DOHH2 (cell line): ENCODE data around the gene GATA5.

Experiments
- H3F3A ChIP-seq: fragments of 200-600 bp; sonication (generic), shearing (Covaris generic); 2 replicates; pipeline ENCODE4 v1.6.0; 2016; ENCODE audit warnings: antibody characterized with exemption, mild to moderate bottlenecking; ENCODE audit not compliant: control insufficient read depth, insufficient read depth
- H3K27ac ChIP-seq: fragments of 200-600 bp; sonication (generic); 2 replicates; pipeline ENCODE4 v1.5.1; 2014; ENCODE audit warnings: low read depth, mild to moderate bottlenecking, low read length, moderate library complexity
- H3K27me3 ChIP-seq: fragments of 200-600 bp; sonication (generic); 2 replicates; pipeline ENCODE4 v1.6.1; 2014; ENCODE audit warnings: mild to moderate bottlenecking, low read length, mixed read lengths; ENCODE audit not compliant: control insufficient read depth
- H3K36me3 ChIP-seq: fragments of 200-600 bp; sonication (generic); 2 replicates; pipeline ENCODE4 v1.6.1; 2014; ENCODE audit warnings: mild to moderate bottlenecking, low read length, moderate library complexity, mixed read lengths; ENCODE audit not compliant: control insufficient read depth
- H3K4me1 ChIP-seq: fragments of 200-600 bp; sonication (generic); 2 replicates; pipeline ENCODE4 v1.6.1; 2014; ENCODE audit warnings: mild to moderate bottlenecking, low read length, mixed read lengths; ENCODE audit not compliant: control insufficient read depth
- H3K4me2 ChIP-seq: fragments of 200-600 bp; sonication (generic); 2 replicates; pipeline ENCODE4 v1.6.0; 2014; ENCODE audit warnings: mild to moderate bottlenecking, low read length, moderate library complexity
- H3K4me3 ChIP-seq: fragments of 200-600 bp; sonication (generic); 2 replicates; pipeline ENCODE4 v1.5.1; 2014; ENCODE audit warnings: mild to moderate bottlenecking, low read length, mixed read lengths
- H3K79me2 ChIP-seq: fragments of 200-600 bp; sonication (generic); 2 replicates; pipeline ENCODE4 v1.6.1; 2014; ENCODE audit warnings: mild to moderate bottlenecking, low read length, mixed read lengths; ENCODE audit not compliant: control insufficient read depth
- H3K9me2 ChIP-seq: fragments of 200-600 bp; sonication (generic); replicated peaks from 2 replicates; pipeline ENCODE4 v1.6.1; 2014; ENCODE audit warnings: mild to moderate bottlenecking, low read length, mixed read lengths; ENCODE audit not compliant: control insufficient read depth
- H3K9me3 ChIP-seq: fragments of 200-600 bp; sonication (generic); 2 replicates; pipeline ENCODE4 v1.6.1; 2014; ENCODE audit warnings: antibody characterized with exemption, low read length, mixed read lengths; ENCODE audit not compliant: control insufficient read depth, insufficient read depth
- H4K20me1 ChIP-seq: fragments of 200-600 bp; sonication (generic); 2 replicates; pipeline ENCODE4 v1.6.0; 2014; ENCODE audit warnings: low read depth, mild to moderate bottlenecking, antibody characterized with exemption, low read length, moderate library complexity; ENCODE audit not compliant: control insufficient read depth, insufficient read depth
- CTCF ChIP-seq: fragments of 200-600 bp; sonication (generic); IDR thresholded peaks from one replicate; pipeline ENCODE4 v1.5.1; 2014; ENCODE audit warnings: antibody characterized with exemption, mild to moderate bottlenecking, low read depth, low read length; ENCODE audit not compliant: poor library complexity, severe bottlenecking
- EZH2phosphoT487 ChIP-seq: fragments of 200-600 bp; sonication (generic); IDR thresholded peaks from 2 replicates; pipeline ENCODE4 v1.6.1; 2017; ENCODE audit warnings: borderline replicate concordance, mild to moderate bottlenecking, antibody characterized with exemption, low read length, moderate library complexity, mixed read lengths

Gene GATA5

GRCh38 chr20:62518911-62519310, 43.1 kb upstream of the GATA5 start:
- Histone ChIP-seq H3K9me2 (no peaks in the 10 kb centered on the region), H3K27me3 (0 out of 2 replicates have a peak, but pooled peaks cover 4% of the 10 kb centered on the region), H3K4me2 (no peak overlapping the region), H3F3A (no peaks in the 10 kb centered on the region), H4K20me1 (no peaks in the 10 kb centered on the region), H3K9me3 (no peaks in the 10 kb centered on the region), H3K79me2 (no peaks in the 10 kb centered on the region), H3K4me1 (no peaks in the 10 kb centered on the region), H3K4me3 (no peak overlapping the region), H3K27ac (no peak overlapping the region), H3K36me3 (no peaks in the 10 kb centered on the region)
- TF ChIP-seq CTCF = no peak
- TF ChIP-seq EZH2phosphoT487 = no peak

DNA sequence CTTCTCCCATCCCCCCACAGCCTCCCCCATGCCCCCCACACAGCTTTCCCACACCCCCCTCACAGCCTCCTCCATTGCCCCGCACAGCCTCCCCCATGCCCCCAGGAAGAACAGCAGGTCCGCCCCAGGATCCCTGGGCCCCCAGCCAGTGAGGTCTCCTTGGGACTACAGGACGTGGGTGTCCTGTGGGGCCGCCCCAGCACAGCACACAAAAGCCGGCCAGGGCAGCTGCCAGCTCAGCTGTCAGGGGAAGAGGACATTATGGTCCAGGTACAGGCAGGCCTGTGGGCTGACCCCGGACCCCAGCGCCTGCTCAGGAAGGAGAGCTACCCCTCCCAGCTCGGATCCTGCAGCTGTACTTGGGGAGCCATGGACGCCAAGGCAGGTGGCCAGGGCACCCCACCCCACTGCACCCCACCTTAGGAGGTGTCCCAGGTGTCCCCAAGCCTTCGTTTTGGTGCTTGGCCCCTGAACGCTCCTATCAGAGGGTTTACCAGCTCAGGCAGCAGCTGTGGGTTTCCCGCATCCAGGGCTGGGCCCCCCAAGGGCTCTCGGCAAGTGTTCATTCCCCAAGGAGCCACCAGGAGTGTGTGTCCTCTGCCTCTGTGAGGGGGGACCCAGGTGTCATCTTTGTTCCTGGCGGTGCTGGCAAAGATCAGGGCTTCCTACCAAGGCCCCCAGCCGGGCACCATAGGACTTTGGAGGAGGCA, 42.3 kb upstream of the GATA5 start:
- Histone ChIP-seq H3K4me1 (no peaks in the 10 kb centered on the region), H3K9me2 (no peaks in the 10 kb centered on the region), H3K9me3 (no peaks in the 10 kb centered on the region), H3F3A (no peaks in the 10 kb centered on the region), H3K79me2 (no peaks in the 10 kb centered on the region), H3K27ac (no peak overlapping the region), H3K36me3 (no peaks in the 10 kb centered on the region), H4K20me1 (no peaks in the 10 kb centered on the region), H3K4me3 (no peak overlapping the region), H3K4me2 (no peak overlapping the region), H3K27me3 (no peaks in the 10 kb centered on the region)
- no peak for TF ChIP-seq EZH2phosphoT487
- TF ChIP-seq CTCF = no peak

DNA sequence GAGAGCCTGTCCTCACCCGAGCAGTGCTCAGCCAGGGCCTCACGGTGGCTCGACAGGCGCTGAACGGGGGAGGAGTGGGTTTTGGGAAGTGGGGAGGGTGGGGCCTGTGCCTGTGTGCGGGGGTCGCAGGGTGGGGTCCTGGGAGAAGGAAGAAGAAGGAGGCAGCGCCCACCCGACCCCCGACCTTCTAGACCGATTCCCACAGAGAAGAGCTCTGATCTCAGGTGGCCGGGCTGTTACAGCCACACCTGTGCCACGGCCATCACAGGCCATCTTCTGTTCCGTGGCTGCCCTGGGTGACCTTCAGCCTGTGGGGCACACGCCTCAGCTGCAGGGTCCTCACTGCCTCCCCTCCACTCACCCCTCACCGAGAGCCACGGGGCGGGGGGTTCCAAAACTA, 41.4 kb upstream of the GATA5 start:
- H3K9me3 ChIP-seq = no peaks in the 10 kb centered on the region
- H3K4me2 ChIP-seq = no peak overlapping the region
- no peaks in the 10 kb centered on the region for H3K9me2 ChIP-seq
- no peaks in the 10 kb centered on the region for H3K36me3 ChIP-seq
- no peaks in the 10 kb centered on the region for H4K20me1 ChIP-seq
- H3K79me2 ChIP-seq = no peaks in the 10 kb centered on the region
- H3F3A ChIP-seq = no peaks in the 10 kb centered on the region
- H3K27ac ChIP-seq = no peak overlapping the region
- no peak overlapping the region for H3K4me3 ChIP-seq
- no peaks in the 10 kb centered on the region for H3K4me1 ChIP-seq
- TF ChIP-seq CTCF (no peak), EZH2phosphoT487 (no peak)
- H3K27me3 ChIP-seq = no peaks in the 10 kb centered on the region
